Fibroblast of lung (primary cell): ENCODE data around the gene WNT4. TPM values are rescaled to one million over a fixed set of nuclear protein-coding genes. Genes with fewer than 3 reads are reported as not detected.

ENCODE experiments used
- DNase-seq, 2 donors: peaks; one replicate each; pipeline versions ENCODE4 v3.0.0 to v3.0.0-alpha.2; 2010; ENCODE audit warnings: low read depth in 2 of 2
- H2AFZ ChIP-seq: 2 replicates; pipeline ENCODE4 v1.5.1; 2012; ENCODE audit warnings: low read length, control low read depth, inconsistent platforms
- H3K27ac ChIP-seq: 2 replicates; pipeline ENCODE4 v1.5.1; 2011; ENCODE audit warnings: low read length, control low read depth; ENCODE audit not compliant: insufficient read depth
- H3K27me3 ChIP-seq: 2 replicates; pipeline ENCODE4 v1.5.1; 2011; ENCODE audit warnings: mild to moderate bottlenecking, low read length; ENCODE audit not compliant: control insufficient read depth, insufficient read depth
- H3K36me3 ChIP-seq: 2 replicates; pipeline ENCODE4 v1.5.1; 2011; ENCODE audit warnings: low read length; ENCODE audit not compliant: control insufficient read depth, insufficient read depth
- H3K4me1 ChIP-seq: 2 replicates; pipeline ENCODE4 v1.5.1; 2011; ENCODE audit warnings: low read length; ENCODE audit not compliant: control insufficient read depth, insufficient read depth; ENCODE audit errors: extremely low read depth
- H3K4me2 ChIP-seq: 2 replicates; pipeline ENCODE4 v1.5.1; 2011; ENCODE audit warnings: low read length, control low read depth; ENCODE audit not compliant: insufficient read depth; ENCODE audit errors: extremely low read depth
- H3K4me3 ChIP-seq, 4 experiments: fragments of 200-600 bp in 1 of 4; sonication (generic) in 1 of 4; replicated peaks in 1 of 4; 2 replicates each; pipeline ENCODE4 v1.5.1; 2011 to 2016; ENCODE audit warnings: low read length in 4 of 4, low read depth in 3 of 4, mild to moderate bottlenecking in 3 of 4, control low read depth in 2 of 4, inconsistent platforms in 1 of 4, mixed read lengths in 1 of 4; ENCODE audit not compliant: insufficient read depth in 1 of 4; ENCODE audit errors: control extremely low read depth in 1 of 4
- H3K79me2 ChIP-seq: 2 replicates; pipeline ENCODE4 v1.5.1; 2012; ENCODE audit warnings: mild to moderate bottlenecking, low read length, inconsistent platforms; ENCODE audit not compliant: control insufficient read depth, insufficient read depth
- H3K9ac ChIP-seq: 2 replicates; pipeline ENCODE4 v1.5.1; 2011; ENCODE audit warnings: mild to moderate bottlenecking, low read length, control low read depth; ENCODE audit not compliant: insufficient read depth
- H3K9me3 ChIP-seq: 2 replicates; pipeline ENCODE4 v1.5.1; 2012; ENCODE audit warnings: low read depth, low read length; ENCODE audit not compliant: control insufficient read depth, insufficient read depth
- H4K20me1 ChIP-seq: 2 replicates; pipeline ENCODE4 v1.5.1; 2011; ENCODE audit warnings: low read length; ENCODE audit not compliant: control insufficient read depth, insufficient read depth; ENCODE audit errors: extremely low read depth
- EZH2 ChIP-seq: IDR thresholded peaks from 2 replicates; pipeline ENCODE4 v1.5.1; 2012; ENCODE audit warnings: low read length, control low read depth, mild to moderate bottlenecking; ENCODE audit errors: missing control alignments
- polyA plus RNA-seq, 2 donors: library from polyadenylated mRNA; depleted of rRNA in 1 of 2; stranded (reverse) in 1 of 2; unstranded in 1 of 2; fragments of >200 nt; gene quantifications; 2 replicates each; pipeline ENCODE4 v1.2.1, GENCODE V29; 2011 to 2012; ENCODE audit warnings: missing spikeins in 1 of 2
- total RNA-seq: library from RNA; depleted of rRNA; stranded (reverse); fragments of >200 nt; gene quantifications from 2 replicates; pipeline ENCODE4 v1.2.1, GENCODE V29; 2014
- TF ChIP-seq, protein P1 (sequence below), 2 donors: IDR thresholded peaks in 1 of 2; conservative IDR thresholded peaks in 1 of 2; 1 replicate in 1 of 2; 2 replicates in 1 of 2; pipeline ENCODE4 v1.5.1; 2011 to 2012; ENCODE audit warnings: low read length in 2 of 2, control low read depth in 1 of 2, inconsistent platforms in 1 of 2, low read depth in 1 of 2, mild to moderate bottlenecking in 1 of 2

The WNT4 gene
- total and polyA plus RNA-seq, 2 donors (not counting 1 experiment from before 2014, with no cell fraction given), result under 0.01 TPM; not detected in 1

DNA sequence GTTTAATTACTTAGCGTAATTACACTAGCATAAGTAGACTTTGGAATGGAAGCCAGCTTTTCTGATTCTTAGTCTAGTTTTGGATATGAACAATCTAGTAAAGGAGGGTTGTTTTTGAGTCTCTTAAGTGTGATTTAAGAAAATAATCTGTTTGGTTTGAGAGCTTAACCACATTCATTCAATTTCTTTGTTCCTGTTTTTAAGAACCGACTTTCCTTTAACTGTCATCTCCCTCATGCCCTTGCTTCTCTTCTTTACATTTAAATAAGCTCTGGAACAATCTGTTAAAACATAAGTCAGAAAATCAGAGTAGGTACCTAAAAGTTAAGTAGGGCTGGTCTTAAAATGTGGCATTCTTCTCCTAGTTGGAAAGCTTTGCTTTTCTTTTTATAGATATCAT is 62.7 kb downstream of the WNT4 start:
- no peak for TF ChIP-seq EZH2
- TF ChIP-seq, protein P1, sequence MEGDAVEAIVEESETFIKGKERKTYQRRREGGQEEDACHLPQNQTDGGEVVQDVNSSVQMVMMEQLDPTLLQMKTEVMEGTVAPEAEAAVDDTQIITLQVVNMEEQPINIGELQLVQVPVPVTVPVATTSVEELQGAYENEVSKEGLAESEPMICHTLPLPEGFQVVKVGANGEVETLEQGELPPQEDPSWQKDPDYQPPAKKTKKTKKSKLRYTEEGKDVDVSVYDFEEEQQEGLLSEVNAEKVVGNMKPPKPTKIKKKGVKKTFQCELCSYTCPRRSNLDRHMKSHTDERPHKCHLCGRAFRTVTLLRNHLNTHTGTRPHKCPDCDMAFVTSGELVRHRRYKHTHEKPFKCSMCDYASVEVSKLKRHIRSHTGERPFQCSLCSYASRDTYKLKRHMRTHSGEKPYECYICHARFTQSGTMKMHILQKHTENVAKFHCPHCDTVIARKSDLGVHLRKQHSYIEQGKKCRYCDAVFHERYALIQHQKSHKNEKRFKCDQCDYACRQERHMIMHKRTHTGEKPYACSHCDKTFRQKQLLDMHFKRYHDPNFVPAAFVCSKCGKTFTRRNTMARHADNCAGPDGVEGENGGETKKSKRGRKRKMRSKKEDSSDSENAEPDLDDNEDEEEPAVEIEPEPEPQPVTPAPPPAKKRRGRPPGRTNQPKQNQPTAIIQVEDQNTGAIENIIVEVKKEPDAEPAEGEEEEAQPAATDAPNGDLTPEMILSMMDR (conservative IDR thresholded peaks at IDR 0.05 in 1 of 2, IDR thresholded peaks at IDR 0.05 in 1 of 2; ENCODE audit: low read depth in 1 of 2, low read length in 2 of 2), result no peak

DNA sequence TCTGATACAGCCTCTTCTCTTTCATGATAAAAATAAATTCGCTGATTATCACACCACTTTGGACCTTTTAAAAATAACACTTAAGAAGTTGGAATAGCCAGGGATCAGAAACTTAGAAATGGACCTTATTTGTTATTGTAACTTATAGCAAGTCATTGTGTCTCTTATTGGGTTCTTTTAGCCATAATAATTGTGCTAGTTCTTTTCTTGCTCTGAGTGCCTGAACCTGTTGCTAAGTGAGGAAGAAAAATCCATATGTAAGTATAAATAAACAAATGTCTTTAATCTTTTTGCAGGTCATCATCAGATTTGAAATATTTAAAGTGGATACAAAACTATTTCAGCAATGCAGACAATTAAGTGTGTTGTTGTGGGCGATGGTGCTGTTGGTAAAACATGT is 64.8 kb downstream of the WNT4 start:
- no peak for DNase-seq
- peaks cover 1% of the 10 kb centered on the region for H3K36me3 ChIP-seq
- no peak overlapping the region for H3K4me2 ChIP-seq
- no peak overlapping the region for H3K4me3 ChIP-seq
- TF ChIP-seq, protein P1 (conservative IDR thresholded peaks at IDR 0.05 in 1 of 2, IDR thresholded peaks at IDR 0.05 in 1 of 2; ENCODE audit: low read depth in 1 of 2, low read length in 2 of 2), result no peak
- no peak for TF ChIP-seq EZH2
- peaks cover 95% of the 10 kb centered on the region for H3K79me2 ChIP-seq
- no peaks in the 10 kb centered on the region for H3K27me3 ChIP-seq
- no peaks in the 10 kb centered on the region for H3K9me3 ChIP-seq
- no peak overlapping the region for H3K9ac ChIP-seq
- H3K4me1 ChIP-seq, result peaks cover 2% of the 10 kb centered on the region
- no peak overlapping the region for H2AFZ ChIP-seq
- H3K27ac ChIP-seq, result no peak overlapping the region
- peaks cover 15% of the 10 kb centered on the region for H4K20me1 ChIP-seq

More for the DNA sequence above, 62.7 kb downstream of the WNT4 start:
- no peak overlapping the region for H3K4me2 ChIP-seq
- H3K9me3 ChIP-seq, result no peaks in the 10 kb centered on the region
- H3K79me2 ChIP-seq, result peaks cover 94% of the 10 kb centered on the region
- no peak overlapping the region for H3K4me3 ChIP-seq
- peaks cover 2% of the 10 kb centered on the region for H3K4me1 ChIP-seq
- peaks cover 15% of the 10 kb centered on the region for H4K20me1 ChIP-seq
- no peak for DNase-seq
- H2AFZ ChIP-seq, result no peak overlapping the region
- no peak overlapping the region for H3K27ac ChIP-seq
- H3K9ac ChIP-seq, result no peak overlapping the region
- no peaks in the 10 kb centered on the region for H3K27me3 ChIP-seq
- H3K36me3 ChIP-seq, result peaks cover 1% of the 10 kb centered on the region

DNA sequence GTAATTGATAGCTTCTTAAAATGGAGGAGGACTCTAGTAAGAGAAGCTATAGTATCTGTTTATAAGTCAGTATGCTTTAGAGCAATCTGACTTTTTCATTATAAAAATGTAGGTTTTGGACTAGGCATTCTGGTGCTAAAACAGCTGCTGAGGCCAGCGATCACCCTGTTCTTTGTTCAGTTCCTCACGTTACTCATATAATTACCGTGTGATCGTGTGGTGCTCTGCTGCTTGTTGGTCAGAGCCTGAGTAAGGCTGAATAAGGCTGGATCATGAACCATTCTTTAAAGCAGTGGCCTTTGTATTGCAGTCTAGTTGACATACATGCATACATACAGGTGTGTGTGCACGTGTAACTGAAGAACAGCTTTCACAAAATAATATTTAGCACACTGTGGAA is 65.2 kb downstream of the WNT4 start:
- H3K4me1 ChIP-seq, result peaks cover 2% of the 10 kb centered on the region
- H3K4me2 ChIP-seq, result no peak overlapping the region
- H3K27ac ChIP-seq, result no peak overlapping the region
- H2AFZ ChIP-seq, result no peak overlapping the region
- H3K9ac ChIP-seq, result no peak overlapping the region
- peak in 1 of 2 donors; percentile 51 for DNase-seq
- H3K36me3 ChIP-seq, result peaks cover 1% of the 10 kb centered on the region
- peaks cover 18% of the 10 kb centered on the region for H4K20me1 ChIP-seq
- H3K27me3 ChIP-seq, result no peaks in the 10 kb centered on the region
- no peak overlapping the region for H3K4me3 ChIP-seq
- TF ChIP-seq, protein P1 (conservative IDR thresholded peaks at IDR 0.05 in 1 of 2, IDR thresholded peaks at IDR 0.05 in 1 of 2; ENCODE audit: low read depth in 1 of 2, low read length in 2 of 2), result no peak
- no peak for TF ChIP-seq EZH2
- no peaks in the 10 kb centered on the region for H3K9me3 ChIP-seq
- peaks cover 97% of the 10 kb centered on the region for H3K79me2 ChIP-seq
